ENCODE data around the gene BIVM. TPM values are rescaled to one million over a fixed set of nuclear protein-coding genes. Genes with fewer than 3 reads are reported as not detected.
A peak's percentile ranks its signal among the peaks of the same experiment; 100 is the strongest.

Gene BIVM, protein sequence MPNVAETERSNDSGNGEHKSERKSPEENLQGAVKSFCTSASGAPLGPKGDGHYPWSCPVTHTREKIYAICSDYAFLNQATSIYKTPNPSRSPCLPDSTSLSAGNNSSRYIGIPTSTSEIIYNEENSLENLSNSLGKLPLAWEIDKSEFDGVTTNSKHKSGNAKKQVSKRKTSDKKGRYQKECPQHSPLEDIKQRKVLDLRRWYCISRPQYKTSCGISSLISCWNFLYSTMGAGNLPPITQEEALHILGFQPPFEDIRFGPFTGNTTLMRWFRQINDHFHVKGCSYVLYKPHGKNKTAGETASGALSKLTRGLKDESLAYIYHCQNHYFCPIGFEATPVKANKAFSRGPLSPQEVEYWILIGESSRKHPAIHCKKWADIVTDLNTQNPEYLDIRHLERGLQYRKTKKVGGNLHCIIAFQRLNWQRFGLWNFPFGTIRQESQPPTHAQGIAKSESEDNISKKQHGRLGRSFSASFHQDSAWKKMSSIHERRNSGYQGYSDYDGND
- total RNA-seq (10 to 100 TPM in 1 of 2 donors, 1 to 10 TPM in 1; 9.9 to 10.7 TPM), total RNA-seq (7.9 to 8.7 reads per million in 2 donors)

DNA sequence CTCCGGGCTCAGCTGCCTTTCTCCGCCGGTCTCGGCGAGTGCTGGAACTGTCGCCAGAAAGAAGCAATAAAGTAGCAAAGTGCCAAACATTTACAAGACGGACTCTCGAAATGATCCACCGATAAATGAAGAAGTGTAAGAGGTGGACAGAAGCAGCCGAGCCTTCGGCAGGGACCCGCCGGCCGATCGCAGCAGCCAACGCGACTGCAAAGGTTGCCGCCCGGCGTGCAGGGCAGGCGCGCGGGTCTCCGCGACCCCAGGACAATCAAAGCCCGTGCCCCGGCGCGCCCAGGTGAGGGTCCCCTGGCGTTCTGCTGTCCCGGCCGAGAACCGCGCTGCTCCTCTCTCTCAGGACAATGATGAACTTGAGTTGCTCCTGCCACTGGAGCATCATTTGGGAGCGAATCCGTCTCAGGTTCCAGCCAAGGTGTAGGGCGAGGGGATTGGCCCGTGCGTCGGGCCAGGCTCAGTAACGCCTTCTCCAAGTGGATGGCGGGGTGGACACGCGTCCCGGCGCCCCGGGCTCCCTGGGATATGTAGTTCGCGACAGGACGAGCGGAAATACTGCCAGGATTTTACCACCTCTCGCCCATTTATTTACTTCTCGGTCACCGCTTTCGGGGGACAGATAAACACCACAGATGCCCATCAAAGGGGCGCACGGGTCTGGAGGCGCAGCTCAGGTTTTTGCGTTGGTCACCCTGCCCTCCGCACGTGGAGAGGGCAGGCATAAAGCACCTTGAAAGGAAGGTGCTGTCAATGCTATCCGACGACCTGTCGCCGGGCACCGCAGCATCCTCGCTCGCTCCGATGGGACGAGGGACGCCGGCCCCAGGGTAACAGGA is at the start of gene BIVM, which contains the start of gene POGLUT2:
Gene BIVM, plus strand, starts transcription at position 539 of the 845 bp plus-strand sequence. CDS start 8,149 bp downstream, outside the sequence.
Gene POGLUT2, minus strand, starts transcription at position 396 of the 845 bp plus-strand sequence. Its CDS starts 306 bp downstream, at position 90.
- H3K27me3 Mint-ChIP-seq, result peaks cover 5% of the 10 kb centered on the region
- peaks cover 14% of the 10 kb centered on the region for H3K4me1 Mint-ChIP-seq
- H3K4me3 Mint-ChIP-seq, result peak within 1 kb of the TSS; percentile 93
- DNase-seq (peak; percentile 47 to 67 (median 58)), ATAC-seq (peak; percentile 82)
- no peaks in the 10 kb centered on the region for H3K36me3 Mint-ChIP-seq (ENCODE audit: low read depth)
- H3K9me3 ChIP-seq (ENCODE audit: control insufficient read depth, low read length, poor library complexity, severe bottlenecking), result no peaks in the 10 kb centered on the region
- peak within 1 kb of the TSS; percentile 59 for H3K27ac Mint-ChIP-seq

DNA sequence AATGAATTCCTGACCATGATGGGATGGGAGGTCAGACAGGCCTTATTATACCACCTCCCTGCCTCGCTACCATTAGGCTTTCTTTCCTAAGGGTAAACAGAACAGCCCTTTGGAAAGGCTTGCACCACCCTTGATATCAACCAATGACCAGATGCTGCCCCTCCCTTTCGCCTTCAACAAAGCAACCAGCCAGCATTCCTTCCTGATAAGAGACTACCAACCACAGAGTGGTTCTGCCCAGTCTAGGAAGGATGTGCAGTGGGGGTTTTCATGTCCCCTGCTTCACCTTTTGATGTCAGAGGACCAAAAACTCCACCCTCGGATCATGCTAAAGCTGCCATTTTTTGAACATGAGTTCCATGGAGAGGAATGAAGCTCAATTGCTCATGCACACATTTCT is 47.0 kb upstream of the BIVM start:
- peaks cover 3% of the 10 kb centered on the region for H3K9me3 ChIP-seq (ENCODE audit: control insufficient read depth, low read length, poor library complexity, severe bottlenecking)
- Mint-ChIP-seq H3K4me3 (no peak overlapping the region), H3K4me1 (no peaks in the 10 kb centered on the region), H3K36me3 (ENCODE audit: low read depth) (no peaks in the 10 kb centered on the region), H3K27ac (no peak overlapping the region), H3K27me3 (peaks cover 33% of the 10 kb centered on the region)
- DNase-seq (no peak), ATAC-seq (no peak)

DNA sequence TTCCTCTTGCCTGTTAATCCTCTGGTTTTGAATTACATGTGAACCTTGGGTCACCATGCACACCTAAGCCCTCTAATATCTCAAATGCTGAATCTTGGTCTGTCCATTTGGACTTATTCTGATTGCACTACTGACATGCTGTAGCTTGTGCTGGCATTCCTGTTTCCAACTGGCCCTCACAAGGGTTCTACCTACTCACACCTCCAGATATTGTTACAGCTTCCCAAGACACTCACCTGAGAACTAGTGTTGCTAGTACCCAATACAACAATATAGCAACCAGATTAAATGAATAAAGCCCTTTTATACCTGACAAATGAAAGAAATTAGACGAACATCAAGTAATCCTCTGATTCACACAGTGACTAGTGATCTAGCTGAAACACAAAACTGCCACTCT is 41.9 kb upstream of the BIVM start:
- no peaks in the 10 kb centered on the region for H3K4me1 Mint-ChIP-seq
- no peak overlapping the region for H3K4me3 Mint-ChIP-seq
- no peaks in the 10 kb centered on the region for H3K9me3 ChIP-seq (ENCODE audit: control insufficient read depth, low read length, poor library complexity, severe bottlenecking)
- peaks cover 7% of the 10 kb centered on the region for H3K27me3 Mint-ChIP-seq
- DNase-seq (no peak), ATAC-seq (no peak)
- H3K27ac Mint-ChIP-seq, result no peak overlapping the region
- no peaks in the 10 kb centered on the region for H3K36me3 Mint-ChIP-seq (ENCODE audit: low read depth)

DNA sequence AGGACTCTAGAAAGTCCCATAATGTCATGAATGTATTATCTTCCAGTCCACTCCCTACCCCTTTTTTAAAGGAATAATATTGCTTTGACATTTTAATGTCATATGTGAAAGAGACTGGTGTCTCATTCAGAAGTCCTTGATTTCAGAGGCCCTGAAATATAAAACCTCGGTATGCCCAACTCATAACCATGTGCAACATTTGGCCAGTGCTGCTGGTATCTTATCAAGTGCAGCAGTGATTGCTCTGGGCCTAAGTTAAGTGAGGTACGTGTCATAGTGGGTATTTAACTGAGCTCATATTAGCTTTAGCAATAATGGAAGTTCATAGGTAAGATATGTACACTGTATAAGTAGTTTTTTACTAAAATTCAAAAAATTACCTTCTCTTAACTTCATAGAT is 40.1 kb upstream of the BIVM start:
- H3K36me3 Mint-ChIP-seq (ENCODE audit: low read depth), result no peaks in the 10 kb centered on the region
- H3K4me3 Mint-ChIP-seq, result no peak overlapping the region
- DNase-seq (no peak), ATAC-seq (no peak)
- H3K9me3 ChIP-seq (ENCODE audit: control insufficient read depth, low read length, poor library complexity, severe bottlenecking), result no peaks in the 10 kb centered on the region
- no peak overlapping the region for H3K27ac Mint-ChIP-seq
- no peaks in the 10 kb centered on the region for H3K4me1 Mint-ChIP-seq
- peaks cover 7% of the 10 kb centered on the region for H3K27me3 Mint-ChIP-seq

DNA sequence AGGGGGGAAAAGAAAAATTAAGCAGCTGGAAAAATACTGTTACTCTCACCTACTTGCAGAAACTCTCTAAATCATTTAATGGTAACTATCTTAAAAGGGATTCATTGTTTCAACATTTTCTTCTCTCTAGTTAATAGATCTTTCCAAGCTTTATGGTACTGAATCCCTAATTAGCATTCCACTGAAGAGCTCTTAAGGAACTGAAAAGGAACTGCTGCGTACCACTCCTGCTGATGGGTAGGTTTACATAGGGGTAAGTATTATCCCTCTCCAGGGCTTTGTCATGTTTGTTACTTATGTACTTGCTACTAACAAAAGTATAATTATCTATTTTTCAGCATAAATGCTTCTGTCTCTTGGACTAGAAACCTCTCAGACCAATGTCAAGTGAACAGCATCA is 37.8 kb upstream of the BIVM start:
- H3K4me1 Mint-ChIP-seq, result no peaks in the 10 kb centered on the region
- DNase-seq (no peak), ATAC-seq (no peak)
- peaks cover 7% of the 10 kb centered on the region for H3K27me3 Mint-ChIP-seq
- H3K27ac Mint-ChIP-seq, result no peak overlapping the region
- no peaks in the 10 kb centered on the region for H3K9me3 ChIP-seq (ENCODE audit: control insufficient read depth, low read length, poor library complexity, severe bottlenecking)
- H3K36me3 Mint-ChIP-seq (ENCODE audit: low read depth), result no peaks in the 10 kb centered on the region
- no peak overlapping the region for H3K4me3 Mint-ChIP-seq

DNA sequence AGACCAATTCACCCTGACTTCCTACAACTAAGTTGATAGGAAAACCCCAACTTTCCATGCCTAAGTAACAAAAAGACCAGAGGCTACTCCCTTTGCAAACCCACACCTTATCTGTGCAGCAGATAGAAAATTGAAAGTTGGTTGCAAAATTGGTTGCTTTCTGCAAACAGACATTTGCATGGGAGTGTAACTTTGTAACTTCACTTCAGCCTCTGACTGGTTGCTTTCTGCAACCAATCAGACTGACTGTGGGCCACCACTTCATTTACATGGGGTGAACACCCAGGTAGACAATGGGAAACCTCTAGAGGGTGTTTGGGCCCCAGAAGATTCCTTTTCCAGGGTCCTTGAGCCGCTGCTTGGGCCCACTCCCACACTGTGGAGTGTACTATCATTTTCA is 35.2 kb upstream of the BIVM start:
- H3K9me3 ChIP-seq (ENCODE audit: control insufficient read depth, low read length, poor library complexity, severe bottlenecking), result no peaks in the 10 kb centered on the region
- Mint-ChIP-seq H3K4me1 (no peaks in the 10 kb centered on the region), H3K27me3 (no peaks in the 10 kb centered on the region), H3K4me3 (no peak overlapping the region), H3K27ac (no peak overlapping the region), H3K36me3 (ENCODE audit: low read depth) (no peaks in the 10 kb centered on the region)
- ATAC-seq, result no peak
- no peak for DNase-seq

DNA sequence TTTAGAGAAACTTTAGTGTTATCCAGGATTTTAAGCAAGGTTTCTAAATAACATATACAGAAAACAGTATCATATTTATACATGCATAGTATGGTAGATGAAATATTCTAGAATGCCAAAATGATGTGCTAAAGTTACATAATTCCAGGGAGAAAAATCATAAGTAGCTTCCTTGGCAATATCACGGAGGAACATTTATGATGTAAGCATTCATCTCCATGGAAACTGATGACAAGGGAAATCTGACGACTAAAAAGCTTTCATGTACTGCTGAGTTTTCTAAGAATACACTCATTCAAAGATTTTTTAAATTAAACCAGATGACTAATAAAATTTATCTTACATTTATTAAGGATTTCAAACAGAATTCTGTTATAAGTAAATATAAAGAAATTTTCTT is 30.0 kb upstream of the BIVM start:
- no peaks in the 10 kb centered on the region for H3K9me3 ChIP-seq (ENCODE audit: control insufficient read depth, low read length, poor library complexity, severe bottlenecking)
- ATAC-seq, result no peak
- Mint-ChIP-seq H3K4me1 (peaks cover 24% of the 10 kb centered on the region), H3K4me3 (no peak overlapping the region), H3K27ac (no peak overlapping the region), H3K36me3 (ENCODE audit: low read depth) (no peaks in the 10 kb centered on the region), H3K27me3 (no peaks in the 10 kb centered on the region)
- no peak for DNase-seq

DNA sequence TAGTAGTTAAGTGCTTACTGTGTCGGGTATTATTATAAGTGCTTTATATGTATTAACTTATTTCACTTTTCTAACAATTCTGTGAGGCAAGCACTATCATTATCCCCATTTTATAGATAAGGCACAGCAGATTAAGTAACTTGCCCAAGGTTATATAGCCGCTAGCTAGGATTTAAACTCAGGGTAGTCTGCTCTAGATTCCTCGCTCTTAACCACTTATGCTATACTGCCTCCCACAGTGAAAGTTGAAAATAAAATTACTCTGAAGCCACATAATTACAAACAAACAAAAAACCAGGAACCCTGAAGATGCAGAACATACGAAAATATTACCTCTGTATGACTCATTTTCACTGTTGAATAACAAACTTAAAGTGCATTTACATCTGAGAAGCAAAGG is 29.2 kb upstream of the BIVM start:
- no peak overlapping the region for H3K4me3 Mint-ChIP-seq

DNA sequence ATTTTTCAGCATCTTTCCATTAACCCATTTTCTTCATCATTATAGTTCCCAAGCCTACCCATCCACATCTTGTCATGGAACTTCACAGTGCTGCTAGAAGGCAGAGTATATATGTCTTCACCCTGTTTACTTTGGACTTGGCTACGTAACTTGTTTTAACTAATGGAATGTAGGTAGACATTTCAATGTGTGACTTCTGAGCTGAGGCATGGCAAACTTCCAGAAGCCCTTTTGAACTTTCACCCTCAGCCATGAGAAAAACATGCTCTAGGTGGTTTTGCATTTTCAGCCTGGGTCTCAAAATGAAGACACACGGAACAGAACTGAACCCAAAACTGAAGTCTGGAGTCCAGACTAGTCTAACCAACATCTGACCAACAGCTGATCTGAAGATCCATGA is 28.5 kb upstream of the BIVM start:
- no peaks in the 10 kb centered on the region for H3K27me3 Mint-ChIP-seq
- peak overlapping the region; percentile 27 for H3K27ac Mint-ChIP-seq
- ATAC-seq (no peak), DNase-seq (no peak)
- H3K4me3 Mint-ChIP-seq, result no peak overlapping the region
- peaks cover 30% of the 10 kb centered on the region for H3K4me1 Mint-ChIP-seq
- no peaks in the 10 kb centered on the region for H3K36me3 Mint-ChIP-seq (ENCODE audit: low read depth)
- no peaks in the 10 kb centered on the region for H3K9me3 ChIP-seq (ENCODE audit: control insufficient read depth, low read length, poor library complexity, severe bottlenecking)

More for the DNA sequence above, 29.2 kb upstream of the BIVM start:
- no peaks in the 10 kb centered on the region for H3K36me3 Mint-ChIP-seq (ENCODE audit: low read depth)
- peaks cover 30% of the 10 kb centered on the region for H3K4me1 Mint-ChIP-seq
- ATAC-seq, result no peak
- DNase-seq, result no peak
- no peaks in the 10 kb centered on the region for H3K9me3 ChIP-seq (ENCODE audit: control insufficient read depth, low read length, poor library complexity, severe bottlenecking)
- no peak overlapping the region for H3K27ac Mint-ChIP-seq
- H3K27me3 Mint-ChIP-seq, result no peaks in the 10 kb centered on the region

DNA sequence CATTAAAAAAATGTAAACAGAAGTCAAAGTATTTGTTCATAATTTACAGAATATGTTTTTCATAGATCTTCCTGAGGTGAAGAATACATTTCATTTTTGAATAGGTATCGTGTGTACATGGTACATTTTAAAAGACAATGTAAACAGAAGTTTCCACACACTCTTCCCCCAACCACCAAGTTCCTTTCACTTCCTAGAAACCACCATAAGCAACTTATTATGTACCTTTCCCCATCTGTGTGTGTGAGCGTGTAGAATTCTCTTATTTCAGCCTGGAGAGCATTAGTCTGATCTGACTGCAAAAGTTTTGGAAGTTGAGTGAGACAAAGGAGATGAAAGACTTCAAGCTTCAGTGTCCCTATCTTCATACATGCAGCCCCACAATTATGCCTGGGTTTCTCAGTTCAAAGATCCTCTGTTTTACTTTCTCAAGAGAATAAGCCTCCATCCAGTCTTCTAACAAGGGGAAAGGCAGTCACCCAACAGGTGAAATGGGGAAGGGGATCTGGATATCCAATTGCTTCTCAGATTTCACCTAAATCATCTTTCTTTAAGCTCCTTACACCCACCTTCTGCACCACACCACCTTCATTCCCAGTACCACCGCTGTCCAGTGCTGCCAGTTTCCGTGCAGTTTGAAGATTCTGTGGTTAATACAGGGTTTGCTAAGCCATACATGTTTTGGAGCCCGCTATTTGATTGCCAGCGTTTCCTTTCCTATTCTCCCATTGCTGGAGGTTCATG is 27.4 kb upstream of the BIVM start:
- DNase-seq (no peak), ATAC-seq (no peak)
- Mint-ChIP-seq H3K4me3 (peak overlapping the region; percentile 28), H3K4me1 (peaks cover 30% of the 10 kb centered on the region), H3K27ac (no peak overlapping the region), H3K36me3 (ENCODE audit: low read depth) (no peaks in the 10 kb centered on the region), H3K27me3 (no peaks in the 10 kb centered on the region)
- no peaks in the 10 kb centered on the region for H3K9me3 ChIP-seq (ENCODE audit: control insufficient read depth, low read length, poor library complexity, severe bottlenecking)

DNA sequence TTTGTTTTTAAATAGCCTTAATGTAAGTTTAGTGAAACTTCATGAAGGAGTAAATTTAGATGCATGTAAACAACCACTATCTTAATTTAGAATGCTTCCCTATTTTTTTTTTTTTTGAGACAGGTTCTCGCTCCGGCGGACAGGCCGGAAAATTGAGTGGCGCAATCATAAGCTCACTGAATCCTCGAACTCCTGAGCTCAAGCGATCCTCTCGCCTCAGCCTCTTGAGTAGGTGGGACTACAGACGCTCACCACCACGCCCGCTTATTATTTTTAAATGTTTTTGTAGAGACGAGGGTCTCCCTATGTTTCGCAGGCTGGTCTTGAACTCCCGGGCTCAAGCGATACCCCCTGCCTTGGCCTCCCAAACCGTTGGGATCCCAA is 26.9 kb upstream of the BIVM start:
- peaks cover 30% of the 10 kb centered on the region for H3K4me1 Mint-ChIP-seq
- H3K4me3 Mint-ChIP-seq, result peak overlapping the region; percentile 91
- no peaks in the 10 kb centered on the region for H3K36me3 Mint-ChIP-seq (ENCODE audit: low read depth)
- no peaks in the 10 kb centered on the region for H3K27me3 Mint-ChIP-seq
- no peak overlapping the region for H3K27ac Mint-ChIP-seq
- no peaks in the 10 kb centered on the region for H3K9me3 ChIP-seq (ENCODE audit: control insufficient read depth, low read length, poor library complexity, severe bottlenecking)
- no peak for DNase-seq
- no peak for ATAC-seq

DNA sequence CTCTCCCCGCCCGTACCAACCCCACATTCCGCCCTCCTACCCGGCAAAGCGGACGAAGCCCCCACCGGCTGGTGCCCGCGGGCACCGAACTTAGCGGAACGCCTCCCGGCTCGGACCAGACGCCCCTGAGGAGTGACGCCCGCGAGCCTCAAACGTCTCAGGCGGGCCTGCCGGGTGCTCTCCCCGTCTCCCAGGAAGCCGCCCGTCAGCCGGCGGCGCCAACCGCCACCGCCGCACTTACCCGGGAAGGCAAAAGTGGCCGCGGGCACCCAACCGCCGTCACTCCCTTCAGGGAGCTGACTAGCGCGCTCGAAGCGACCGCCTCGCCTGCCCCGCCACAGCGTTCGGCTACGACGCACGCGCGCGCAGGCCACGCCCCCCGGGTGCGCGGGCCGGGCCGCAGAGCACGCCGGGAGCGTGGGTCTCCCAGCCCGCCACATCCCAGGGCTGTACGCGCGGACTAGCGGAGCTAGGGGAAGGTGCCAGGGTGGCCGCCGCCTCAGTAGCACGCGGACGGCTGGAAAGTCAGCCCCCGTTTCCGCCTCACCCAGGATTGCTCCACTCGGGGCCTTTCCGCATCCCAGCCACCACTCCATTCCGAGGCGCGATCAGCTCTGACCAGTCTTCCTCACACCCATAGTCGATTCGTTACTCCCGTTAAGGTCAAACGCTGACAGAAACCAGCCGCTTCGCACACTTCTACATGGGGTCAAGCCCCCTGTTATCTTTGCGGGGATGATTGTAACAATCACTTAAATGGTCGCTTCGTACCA is 25.3 kb upstream of the BIVM start, which contains the start of gene TEX30:
Gene TEX30, minus strand, starts transcription at position 346 of the 773 bp plus-strand sequence. CDS start 3,760 bp downstream, outside the sequence.
- H3K27ac Mint-ChIP-seq, result peak within 1 kb of the TSS; percentile 88

More for the DNA sequence above, 25.3 kb upstream of the BIVM start, which contains the start of gene TEX30:
- Mint-ChIP-seq H3K4me1 (peaks cover 31% of the 10 kb centered on the region), H3K36me3 (ENCODE audit: low read depth) (no peaks in the 10 kb centered on the region), H3K27me3 (no peaks in the 10 kb centered on the region), H3K4me3 (peak within 1 kb of the TSS; percentile 91)
- DNase-seq (peak; percentile 87 to 88 (median 88)), ATAC-seq (peak; percentile 97)
- no peaks in the 10 kb centered on the region for H3K9me3 ChIP-seq (ENCODE audit: control insufficient read depth, low read length, poor library complexity, severe bottlenecking)
